Inflammatory macrophage treated with lipopolysaccharide for 1 hour (primary cell): ENCODE data around the gene SP1.

ENCODE experiments used
- DNase-seq, 2 donors: peaks; one replicate each; pipeline ENCODE4 v3.0.0-alpha.2; 2020 to 2022

The SP1 gene

GRCh38 chr12:53452159-53453077 is 72.4 kb downstream of the SP1 start:
- DNase-seq, result peak; percentile 64 to 76

GRCh38 chr12:53453953-53454640 is 74.1 kb downstream of the SP1 start:
- no peak for DNase-seq

- DNase-seq, result no peak
These were observed 74.7 kb downstream of the SP1 start for GRCh38 chr12:53454707-53455106.

GRCh38 chr12:53456654-53457366 is 76.8 kb downstream of the SP1 start:
- DNase-seq, result no peak

GRCh38 chr12:53459097-53459496 is 79.1 kb downstream of the SP1 start:
- DNase-seq, result no peak

GRCh38 chr12:53461059-53461458 is 81.1 kb downstream of the SP1 start:
- DNase-seq, result no peak

GRCh38 chr12:53461591-53461990 is 81.6 kb downstream of the SP1 start:
- no peak for DNase-seq

GRCh38 chr12:53462935-53463334 is 83.0 kb downstream of the SP1 start:
- no peak for DNase-seq

- DNase-seq, result no peak
These were observed 84.0 kb downstream of the SP1 start for GRCh38 chr12:53463802-53464560.

GRCh38 chr12:53464685-53465418 is 84.9 kb downstream of the SP1 start:
- no peak for DNase-seq

GRCh38 chr12:53465679-53466078 is 85.7 kb downstream of the SP1 start:
- DNase-seq, result no peak
